NCI-H748 (cell line): ENCODE measurements around the gene COQ8B.

Experiments
- DNase-seq: peaks from one replicate; lab custom pipeline; 2025; ENCODE audit not compliant: unreplicated experiment; lab: John Stamatoyannopoulos, UW

The COQ8B gene

DNA sequence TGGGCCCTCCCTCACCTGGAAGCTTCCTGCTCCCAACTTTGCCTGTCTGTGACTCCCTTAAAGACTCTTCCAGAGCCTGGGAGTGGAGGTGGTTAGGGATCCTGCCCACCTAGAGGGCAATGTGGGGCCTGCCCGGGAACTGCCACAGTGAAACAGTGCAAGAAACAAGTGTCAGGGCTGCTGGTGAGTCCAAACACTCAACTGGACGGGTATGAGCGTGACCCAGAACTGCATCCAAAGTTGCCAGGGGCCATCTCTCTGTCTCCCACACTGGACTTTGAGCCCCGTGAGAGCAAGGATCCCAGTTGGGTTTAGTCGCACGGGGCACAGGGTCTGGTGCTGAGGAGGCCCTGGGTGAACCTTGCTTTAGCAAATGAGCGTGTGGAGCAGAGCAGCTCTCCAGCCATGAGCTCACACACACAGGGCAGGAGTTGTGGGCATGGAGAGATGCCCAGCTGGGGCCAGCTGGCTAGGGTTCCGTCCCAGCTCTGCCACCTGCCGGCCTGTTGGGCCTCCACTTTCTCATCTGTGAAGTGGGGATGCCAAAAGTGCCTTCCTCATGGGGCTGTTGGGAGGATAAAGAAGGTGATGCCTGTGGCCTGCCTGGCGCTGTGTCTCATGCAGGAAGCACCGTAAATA is 23.4 kb downstream of the COQ8B start:
- no peak for DNase-seq

- no peak for DNase-seq
Observed at GRCh38 chr19:40692212-40692551, 24.5 kb downstream of the COQ8B start.

GRCh38 chr19:40691421-40692211 is 25.1 kb downstream of the COQ8B start:
- no peak for DNase-seq

- DNase-seq, result peak; percentile 92
Observed at GRCh38 chr19:40690693-40691420, 25.8 kb downstream of the COQ8B start.

DNA sequence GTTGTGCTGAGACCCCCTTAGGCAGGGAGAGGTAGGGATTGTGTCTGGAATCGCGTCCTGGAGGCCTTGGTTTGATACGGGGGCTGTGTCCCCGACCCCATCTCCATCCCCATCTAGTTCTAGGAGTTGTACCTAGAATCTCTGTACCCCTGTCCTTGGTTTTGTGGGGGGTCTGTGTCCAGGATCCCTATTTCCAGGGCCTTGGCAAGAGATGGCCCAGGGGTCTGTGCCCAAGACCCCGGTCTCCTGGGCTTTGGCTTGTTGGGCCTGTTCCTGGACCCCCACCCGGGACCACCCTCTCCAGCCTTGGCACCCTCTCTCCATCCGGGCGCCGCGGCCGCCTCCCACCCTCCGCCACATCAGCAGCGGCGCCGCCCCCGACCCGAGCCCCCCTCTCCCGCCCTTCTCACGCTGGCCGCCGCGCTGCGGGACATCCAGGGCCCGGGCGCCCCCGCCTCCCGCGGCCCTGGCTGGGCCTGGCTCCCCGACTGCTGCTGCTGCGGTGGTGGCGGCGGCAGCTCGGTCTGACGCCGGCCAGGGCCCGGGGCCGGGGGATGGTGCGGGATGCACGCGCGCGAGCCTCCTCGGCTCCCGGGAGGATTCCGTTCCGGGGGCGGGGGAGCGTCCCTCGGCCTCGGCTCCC is 26.5 kb downstream of the COQ8B start, which contains the start of gene NUMBL:
Gene NUMBL, minus strand, starts transcription at position 602 of the 643 bp plus-strand sequence. Its CDS starts 168 bp downstream, at position 434.
- no peak for DNase-seq

DNA sequence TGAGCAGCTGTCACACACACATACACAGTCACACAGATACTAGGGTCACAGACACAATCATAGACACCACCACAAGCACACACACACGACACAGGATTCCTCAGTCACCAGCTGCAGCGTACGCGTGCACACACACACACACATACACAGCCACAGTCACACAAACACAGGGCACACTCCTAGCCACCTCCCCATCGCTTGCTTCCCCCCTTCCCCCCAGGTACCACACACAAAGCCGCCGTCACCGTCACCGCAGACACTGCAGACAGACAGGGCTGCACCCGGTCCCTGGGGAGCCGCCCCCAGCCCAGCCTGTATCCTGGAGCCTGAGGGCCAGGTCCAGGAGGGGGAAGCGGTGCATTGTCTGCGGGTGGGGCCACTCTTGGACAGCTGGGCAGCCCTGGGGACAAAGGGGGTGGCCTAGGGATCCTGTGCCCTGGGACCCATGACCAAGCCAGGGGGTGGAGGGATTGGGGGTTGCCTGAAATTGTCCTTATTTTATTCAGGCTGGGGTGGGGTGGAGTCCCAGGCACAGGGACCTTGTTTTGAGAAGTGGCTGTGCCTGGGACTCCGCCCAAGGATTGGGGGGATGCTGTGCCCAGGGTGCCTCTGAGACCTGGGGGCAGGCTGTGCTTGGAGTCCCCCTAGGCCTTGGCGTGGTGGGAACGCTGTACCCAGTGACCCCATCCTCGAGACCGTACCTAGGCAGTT is 27.2 kb downstream of the COQ8B start:
- peak; percentile 58 for DNase-seq

- DNase-seq, result no peak
Observed at GRCh38 chr19:40688987-40689338, 27.7 kb downstream of the COQ8B start.

DNA sequence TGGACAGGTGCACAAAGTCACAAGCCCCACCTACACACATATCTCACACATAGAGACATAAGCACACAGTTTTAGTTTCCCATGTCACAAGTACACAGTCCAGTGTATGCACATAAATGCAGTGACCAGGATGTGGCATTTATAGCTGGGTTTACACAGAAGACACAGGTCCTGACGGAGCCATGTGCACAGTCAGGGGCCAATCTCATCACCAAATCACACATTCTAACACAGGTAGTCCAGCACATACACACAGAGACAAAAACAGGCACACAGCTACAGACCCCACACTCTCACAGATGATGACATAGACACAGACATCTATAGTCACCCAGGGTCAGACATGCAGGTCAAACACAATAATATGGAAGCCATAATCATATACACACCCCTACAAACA is 28.4 kb downstream of the COQ8B start:
- no peak for DNase-seq

DNA sequence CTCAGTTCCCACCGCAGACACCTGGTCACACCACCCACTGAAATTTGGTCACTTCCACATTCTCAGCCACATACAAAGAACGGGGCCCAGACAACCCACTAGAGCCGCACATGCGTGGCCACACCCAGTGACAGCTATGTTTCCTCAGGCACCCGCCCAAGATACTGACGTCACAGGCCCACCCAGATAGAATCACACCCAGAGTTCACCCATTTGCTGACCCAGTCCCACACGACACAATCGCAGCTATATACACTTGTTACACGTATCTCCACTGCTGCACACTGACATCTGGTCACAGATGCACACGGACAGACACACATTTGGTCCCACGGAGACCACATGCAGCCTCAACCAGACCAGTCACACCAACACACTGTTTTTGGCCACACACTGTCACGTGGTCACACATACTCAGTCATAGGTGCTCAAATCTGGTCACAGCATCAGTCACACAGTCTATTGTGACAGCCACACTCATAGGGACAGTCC is 29.1 kb downstream of the COQ8B start:
- no peak for DNase-seq

DNA sequence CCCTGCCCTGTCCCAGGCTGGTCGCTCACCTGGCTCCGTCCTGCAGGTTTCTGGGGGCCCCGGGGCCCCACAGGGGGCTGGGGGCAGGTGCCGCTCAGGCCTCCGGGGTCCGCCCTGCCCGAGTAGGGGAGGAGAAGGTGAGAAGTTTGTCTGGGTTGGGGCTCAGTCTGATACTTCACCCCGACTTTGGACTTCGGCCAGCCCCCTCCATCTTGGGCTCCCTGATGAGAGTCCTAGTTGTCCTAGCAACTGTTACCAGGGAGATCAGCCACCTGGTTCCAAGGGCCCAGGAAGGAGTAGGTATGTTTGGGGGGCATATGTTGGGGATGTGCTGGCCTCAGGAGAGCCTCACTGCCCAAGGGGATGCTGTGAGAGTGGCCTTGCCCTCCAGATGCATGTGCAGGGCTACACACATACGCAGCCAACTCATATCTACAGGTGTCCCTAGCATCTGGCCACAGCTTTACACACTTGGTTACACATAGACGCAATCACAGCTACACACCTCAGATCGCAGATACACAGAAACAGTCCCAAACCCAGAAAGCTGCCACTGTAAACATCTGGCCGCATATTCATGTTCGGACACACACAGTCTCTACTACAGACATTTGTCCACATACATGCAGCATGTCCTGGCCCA is 29.7 kb downstream of the COQ8B start:
- DNase-seq, result no peak

DNA sequence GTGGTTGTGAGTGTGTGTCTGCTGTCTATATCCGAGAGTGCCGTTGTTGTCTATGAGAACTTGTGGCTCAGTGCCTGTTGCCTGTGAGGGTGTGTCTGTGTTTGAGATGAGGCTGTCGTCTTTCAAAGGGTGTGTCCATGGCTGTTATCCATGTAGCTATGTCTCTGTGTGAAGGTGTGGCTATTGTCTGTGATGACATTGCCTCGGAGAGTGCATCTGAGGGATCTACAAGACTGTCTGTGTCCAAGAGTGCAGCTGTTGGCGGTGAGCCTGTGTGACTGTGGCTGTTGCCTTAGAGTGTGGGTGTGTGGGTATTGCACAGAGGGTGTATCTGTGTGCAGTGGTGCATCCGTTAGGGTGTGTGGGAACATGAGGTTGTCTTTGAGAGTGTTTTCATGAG is 31.1 kb downstream of the COQ8B start:
- peak; percentile 18 for DNase-seq

DNA sequence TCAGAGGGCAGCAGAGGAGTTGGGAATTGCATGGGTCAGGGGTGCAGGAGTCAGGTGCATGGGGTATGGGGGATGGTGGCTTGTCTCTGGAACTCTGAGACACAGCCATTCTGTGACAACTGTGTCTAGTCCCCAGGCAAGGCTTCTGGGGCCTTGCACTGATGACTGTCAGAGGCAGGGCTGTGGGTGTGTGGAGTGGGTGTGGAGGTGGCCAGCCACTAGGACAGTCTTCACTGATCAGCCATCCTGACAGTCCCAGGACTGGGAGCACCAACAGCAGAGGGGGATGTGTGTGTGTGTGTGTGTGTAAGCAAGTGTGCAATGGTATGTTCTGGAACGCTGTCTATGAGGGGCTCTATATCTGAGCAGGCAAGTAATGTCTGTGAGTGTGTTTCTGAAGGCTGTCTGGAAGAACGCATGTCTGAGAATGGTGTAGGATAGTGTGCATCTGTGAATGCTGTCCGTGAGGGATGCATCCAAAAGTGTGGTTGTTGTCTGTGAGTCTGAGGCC is 31.6 kb downstream of the COQ8B start:
- no peak for DNase-seq

DNA sequence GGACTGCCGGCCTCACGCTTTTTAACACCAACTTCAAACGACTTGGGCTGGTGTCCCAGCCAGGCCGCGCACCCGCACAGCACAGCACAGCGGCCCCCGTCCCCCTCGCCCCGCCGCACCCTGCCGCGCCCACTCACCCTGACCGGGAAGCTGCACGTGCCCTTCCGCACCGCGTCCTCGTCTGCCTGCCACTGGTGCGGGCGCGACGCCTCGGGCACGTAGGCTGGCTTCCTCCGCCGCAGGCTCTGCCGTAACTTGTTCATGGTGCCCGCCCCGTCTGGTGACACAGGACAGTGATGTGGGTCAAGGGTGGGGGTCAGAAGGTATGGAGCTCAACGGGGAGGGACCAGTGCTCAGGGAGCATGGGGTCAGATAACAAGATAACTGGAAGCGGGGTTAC is 32.4 kb downstream of the COQ8B start:
- no peak for DNase-seq

DNA sequence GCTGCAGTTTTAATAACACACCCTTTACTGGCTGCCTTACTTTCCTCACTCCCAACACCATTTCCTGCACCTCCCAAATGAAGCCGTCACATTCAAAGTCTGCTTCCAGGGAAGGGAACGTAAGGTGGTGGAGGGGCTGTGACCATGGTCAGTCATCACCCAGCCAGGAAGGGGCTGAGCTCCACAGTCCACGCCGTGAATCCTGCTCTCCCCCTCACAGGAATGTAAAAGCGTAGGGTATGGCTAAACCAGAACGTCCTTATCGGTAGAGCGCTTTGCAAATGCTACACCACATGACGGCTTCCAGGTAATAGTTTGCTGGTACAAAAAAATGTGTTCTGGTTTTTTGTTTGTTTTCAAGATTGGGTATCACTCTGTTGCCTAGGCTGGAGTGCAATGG is 33.2 kb downstream of the COQ8B start:
- DNase-seq, result no peak

GRCh38 chr19:40682431-40682964 is 34.2 kb downstream of the COQ8B start:
- DNase-seq, result no peak

- DNase-seq, result no peak
Observed at GRCh38 chr19:40681039-40681438, 35.6 kb downstream of the COQ8B start.

- no peak for DNase-seq
Observed at GRCh38 chr19:40677156-40677555, 39.5 kb downstream of the COQ8B start.

- DNase-seq, result no peak
Observed at GRCh38 chr19:40674291-40674690, 42.4 kb downstream of the COQ8B start.

DNA sequence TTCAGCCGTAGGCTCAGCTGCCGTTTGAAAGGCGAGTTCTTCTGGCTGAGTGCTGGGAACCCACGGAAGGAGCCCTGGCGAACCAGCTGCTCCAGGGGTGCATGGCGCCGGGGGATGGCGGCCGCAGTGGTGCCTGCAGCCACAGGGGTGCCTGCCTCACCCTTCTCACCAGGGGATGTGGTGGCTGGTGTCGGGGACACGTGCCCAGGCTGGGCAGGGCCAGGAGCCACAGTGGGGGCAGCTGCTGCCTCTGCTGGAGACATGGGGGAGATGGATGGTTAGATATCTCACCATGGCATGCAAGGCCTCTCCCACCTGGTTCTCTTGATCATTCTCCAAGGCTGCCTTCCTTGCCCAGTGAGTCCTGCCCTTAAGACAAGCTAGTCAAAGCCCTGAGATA is 43.3 kb downstream of the COQ8B start:
- no peak for DNase-seq
